ENCODE results near the gene SLC25A11.

Gene SLC25A11

DNA sequence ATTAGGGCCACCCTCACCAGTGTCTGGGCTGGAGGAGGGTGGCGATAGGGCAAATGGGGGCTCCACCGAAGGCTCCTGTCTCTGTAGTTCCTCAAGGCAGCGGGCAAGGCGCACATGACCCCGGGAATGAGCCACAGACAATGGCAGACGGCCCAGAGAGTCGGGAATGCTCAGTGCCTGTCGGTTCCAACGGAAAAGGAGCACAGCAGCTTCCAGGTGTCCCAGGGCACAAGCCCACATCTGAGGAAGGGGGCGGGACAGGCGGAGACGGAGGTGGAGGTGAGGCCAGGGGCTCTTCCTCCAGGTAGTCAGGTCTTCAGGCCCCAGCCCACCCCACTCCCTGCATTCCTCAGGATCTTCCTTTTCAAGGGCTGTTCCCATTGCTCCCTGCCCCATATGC lies 32.9 kb upstream of the SLC25A11 start:
- Histone ChIP-seq H3K27me3 (ENCODE audit: insufficient read depth, low read length, poor library complexity) (no peaks in the 10 kb centered on the region), H3K4me2 (ENCODE audit: insufficient read depth, low read length) (no peak overlapping the region), H3K9me3 (ENCODE audit: insufficient read depth, low read length, severe bottlenecking) (no peaks in the 10 kb centered on the region), H3K4me1 (ENCODE audit: insufficient read depth, low read length) (peaks cover 19% of the 10 kb centered on the region), H3K9ac (ENCODE audit: low read depth, low read length) (no peak overlapping the region), H2AFZ (ENCODE audit: low read depth, low read length) (no peak overlapping the region), H3K27ac (ENCODE audit: low read length) (no peak overlapping the region), H3K79me2 (ENCODE audit: insufficient read depth, low read length) (peaks cover 19% of the 10 kb centered on the region), H4K20me1 (ENCODE audit: insufficient read depth, low read length) (peaks cover 4% of the 10 kb centered on the region), H3K36me3 (ENCODE audit: insufficient read depth, low read length) (peaks cover 78% of the 10 kb centered on the region), H3K4me3 (ENCODE audit: low read depth in 1 of 2, low read length in 2 of 2) (no peak overlapping the region)
- DNase-seq (no peak), ATAC-seq (ENCODE audit: insufficient read depth, low read depth) (no peak)
- TF ChIP-seq EZH2 (IDR thresholded peaks at IDR 0.05; ENCODE audit: borderline replicate concordance, low read depth, low read length, severe bottlenecking), result no peak
- TF ChIP-seq, protein P1, sequence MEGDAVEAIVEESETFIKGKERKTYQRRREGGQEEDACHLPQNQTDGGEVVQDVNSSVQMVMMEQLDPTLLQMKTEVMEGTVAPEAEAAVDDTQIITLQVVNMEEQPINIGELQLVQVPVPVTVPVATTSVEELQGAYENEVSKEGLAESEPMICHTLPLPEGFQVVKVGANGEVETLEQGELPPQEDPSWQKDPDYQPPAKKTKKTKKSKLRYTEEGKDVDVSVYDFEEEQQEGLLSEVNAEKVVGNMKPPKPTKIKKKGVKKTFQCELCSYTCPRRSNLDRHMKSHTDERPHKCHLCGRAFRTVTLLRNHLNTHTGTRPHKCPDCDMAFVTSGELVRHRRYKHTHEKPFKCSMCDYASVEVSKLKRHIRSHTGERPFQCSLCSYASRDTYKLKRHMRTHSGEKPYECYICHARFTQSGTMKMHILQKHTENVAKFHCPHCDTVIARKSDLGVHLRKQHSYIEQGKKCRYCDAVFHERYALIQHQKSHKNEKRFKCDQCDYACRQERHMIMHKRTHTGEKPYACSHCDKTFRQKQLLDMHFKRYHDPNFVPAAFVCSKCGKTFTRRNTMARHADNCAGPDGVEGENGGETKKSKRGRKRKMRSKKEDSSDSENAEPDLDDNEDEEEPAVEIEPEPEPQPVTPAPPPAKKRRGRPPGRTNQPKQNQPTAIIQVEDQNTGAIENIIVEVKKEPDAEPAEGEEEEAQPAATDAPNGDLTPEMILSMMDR (IDR thresholded peaks at IDR 0.05; ENCODE audit: borderline replicate concordance, extremely low read depth, low read length, poor library complexity, severe bottlenecking), result no peak

DNA sequence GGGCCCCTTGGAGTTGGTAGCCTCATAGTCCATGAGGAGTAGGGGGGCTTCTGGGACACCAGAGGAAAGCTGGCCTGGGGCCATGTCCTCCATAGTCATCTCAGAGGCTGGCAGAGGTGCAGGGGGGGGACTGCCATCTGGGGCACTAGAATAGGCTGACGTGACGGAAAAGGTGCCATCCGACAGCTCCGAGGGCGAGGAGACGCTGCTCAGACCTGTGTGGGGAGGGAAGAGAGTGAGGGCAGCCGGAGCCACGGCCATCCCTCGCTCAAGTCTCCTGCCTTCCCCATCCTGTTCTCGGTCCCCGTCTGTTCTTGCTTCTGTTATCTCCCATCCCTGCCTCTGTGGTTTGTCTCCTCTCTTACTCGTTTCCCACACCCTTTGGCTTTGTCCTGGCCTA lies 32.5 kb upstream of the SLC25A11 start:
- Histone ChIP-seq H3K36me3 (ENCODE audit: insufficient read depth, low read length) (peaks cover 74% of the 10 kb centered on the region), H3K27me3 (ENCODE audit: insufficient read depth, low read length, poor library complexity) (no peaks in the 10 kb centered on the region), H3K4me3 (ENCODE audit: low read depth in 1 of 2, low read length in 2 of 2) (no peak overlapping the region), H3K9me3 (ENCODE audit: insufficient read depth, low read length, severe bottlenecking) (no peaks in the 10 kb centered on the region), H4K20me1 (ENCODE audit: insufficient read depth, low read length) (peaks cover 4% of the 10 kb centered on the region), H3K4me2 (ENCODE audit: insufficient read depth, low read length) (no peak overlapping the region), H3K4me1 (ENCODE audit: insufficient read depth, low read length) (peaks cover 19% of the 10 kb centered on the region), H3K79me2 (ENCODE audit: insufficient read depth, low read length) (peaks cover 19% of the 10 kb centered on the region), H2AFZ (ENCODE audit: low read depth, low read length) (no peak overlapping the region), H3K27ac (ENCODE audit: low read length) (no peak overlapping the region), H3K9ac (ENCODE audit: low read depth, low read length) (no peak overlapping the region)
- DNase-seq (no peak), ATAC-seq (ENCODE audit: insufficient read depth, low read depth) (no peak)
- TF ChIP-seq, protein P1 (IDR thresholded peaks at IDR 0.05; ENCODE audit: borderline replicate concordance, extremely low read depth, low read length, poor library complexity, severe bottlenecking), result no peak
- no peak for TF ChIP-seq EZH2 (IDR thresholded peaks at IDR 0.05; ENCODE audit: borderline replicate concordance, low read depth, low read length, severe bottlenecking)

DNA sequence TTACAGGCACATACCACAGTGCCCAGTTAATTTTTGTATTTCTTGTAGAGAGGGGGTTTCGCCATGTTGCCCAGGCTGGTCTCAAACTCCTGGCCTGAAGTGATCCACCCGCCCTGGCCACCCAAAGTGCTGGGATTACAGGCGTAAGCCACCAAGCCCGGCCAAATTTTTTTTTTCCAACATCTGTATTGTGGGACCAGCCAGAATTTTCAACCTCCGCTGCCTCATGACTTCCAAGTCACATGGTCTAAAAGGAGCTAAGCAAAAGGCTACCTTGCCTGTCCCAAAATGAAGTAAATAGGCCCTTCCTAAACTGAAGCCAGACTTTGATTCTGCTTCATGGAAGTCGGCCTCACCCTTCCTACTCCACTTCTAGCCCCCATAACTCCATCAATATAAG lies 32.0 kb upstream of the SLC25A11 start:
- peaks cover 19% of the 10 kb centered on the region for H3K4me1 ChIP-seq (ENCODE audit: insufficient read depth, low read length)
- peaks cover 20% of the 10 kb centered on the region for H3K79me2 ChIP-seq (ENCODE audit: insufficient read depth, low read length)
- no peaks in the 10 kb centered on the region for H3K27me3 ChIP-seq (ENCODE audit: insufficient read depth, low read length, poor library complexity)
- no peak overlapping the region for H3K9ac ChIP-seq (ENCODE audit: low read depth, low read length)
- H3K27ac ChIP-seq (ENCODE audit: low read length), result no peak overlapping the region
- H3K36me3 ChIP-seq (ENCODE audit: insufficient read depth, low read length), result peaks cover 69% of the 10 kb centered on the region
- H3K9me3 ChIP-seq (ENCODE audit: insufficient read depth, low read length, severe bottlenecking), result no peaks in the 10 kb centered on the region
- no peak overlapping the region for H3K4me2 ChIP-seq (ENCODE audit: insufficient read depth, low read length)
- H2AFZ ChIP-seq (ENCODE audit: low read depth, low read length), result no peak overlapping the region
- H4K20me1 ChIP-seq (ENCODE audit: insufficient read depth, low read length), result peaks cover 4% of the 10 kb centered on the region
- DNase-seq, result no peak
- ATAC-seq (ENCODE audit: insufficient read depth, low read depth), result no peak
- TF ChIP-seq, protein P1 (IDR thresholded peaks at IDR 0.05; ENCODE audit: borderline replicate concordance, extremely low read depth, low read length, poor library complexity, severe bottlenecking), result no peak
- no peak for TF ChIP-seq EZH2 (IDR thresholded peaks at IDR 0.05; ENCODE audit: borderline replicate concordance, low read depth, low read length, severe bottlenecking)
- H3K4me3 ChIP-seq (ENCODE audit: low read depth in 1 of 2, low read length in 2 of 2), result no peak overlapping the region

DNA sequence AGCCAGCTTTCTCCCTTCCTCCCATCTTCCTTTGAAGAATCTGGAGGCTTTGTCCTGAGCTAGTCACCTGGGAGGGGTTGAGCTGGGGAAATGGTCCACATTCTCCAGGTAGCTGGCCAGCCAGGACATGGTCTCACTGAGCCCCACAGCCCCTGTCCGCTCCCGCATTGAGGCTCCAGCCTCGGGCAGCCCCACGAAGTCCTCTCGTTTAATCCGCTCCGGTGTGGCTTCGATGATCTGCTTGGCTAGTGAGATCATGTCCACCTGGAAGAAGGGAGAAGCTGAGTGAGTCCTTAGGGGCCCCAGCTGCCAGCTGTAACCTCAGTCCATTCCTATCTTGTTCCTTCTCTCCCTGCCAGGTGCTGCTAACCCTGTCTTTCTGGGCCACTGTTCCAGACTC lies 30.4 kb upstream of the SLC25A11 start:
- Histone ChIP-seq H3K36me3 (ENCODE audit: insufficient read depth, low read length) (peaks cover 64% of the 10 kb centered on the region), H3K9me3 (ENCODE audit: insufficient read depth, low read length, severe bottlenecking) (no peaks in the 10 kb centered on the region), H3K27me3 (ENCODE audit: insufficient read depth, low read length, poor library complexity) (no peaks in the 10 kb centered on the region), H3K4me3 (ENCODE audit: low read depth in 1 of 2, low read length in 2 of 2) (no peak overlapping the region), H3K79me2 (ENCODE audit: insufficient read depth, low read length) (peaks cover 34% of the 10 kb centered on the region), H3K4me1 (ENCODE audit: insufficient read depth, low read length) (peaks cover 32% of the 10 kb centered on the region), H2AFZ (ENCODE audit: low read depth, low read length) (no peak overlapping the region), H3K4me2 (ENCODE audit: insufficient read depth, low read length) (no peak overlapping the region), H3K9ac (ENCODE audit: low read depth, low read length) (no peak overlapping the region), H4K20me1 (ENCODE audit: insufficient read depth, low read length) (peaks cover 4% of the 10 kb centered on the region), H3K27ac (ENCODE audit: low read length) (no peak overlapping the region)
- no peak for TF ChIP-seq EZH2 (IDR thresholded peaks at IDR 0.05; ENCODE audit: borderline replicate concordance, low read depth, low read length, severe bottlenecking)
- TF ChIP-seq, protein P1 (IDR thresholded peaks at IDR 0.05; ENCODE audit: borderline replicate concordance, extremely low read depth, low read length, poor library complexity, severe bottlenecking), result no peak
- no peak for DNase-seq
- no peak for ATAC-seq (ENCODE audit: insufficient read depth, low read depth)

All from DND-41 (cell line).